Choroid plexus epithelial cell (primary cell): ENCODE results near the gene FOSL1.

Experiments used
- DNase-seq: peaks from one replicate; pipeline ENCODE4 v3.0.0-alpha.2; 2010; ENCODE audit warnings: low read depth
- H3K4me3 ChIP-seq: 2 replicates; pipeline ENCODE4 v1.5.1; 2011; ENCODE audit warnings: low read depth, mild to moderate bottlenecking, control low read depth, low read length, moderate library complexity
- CTCF ChIP-seq: conservative IDR thresholded peaks from 2 replicates; pipeline ENCODE4 v1.5.1; 2011; ENCODE audit warnings: low read depth, mild to moderate bottlenecking, control low read depth, inconsistent platforms, low read length, moderate library complexity

FOSL1 gene

GRCh38 chr11:65860278-65861164 lies 39.7 kb downstream of the FOSL1 start, which contains the start of gene MUS81:
Gene MUS81 (plus strand): TSS chr11:65860433. CDS start chr11:65860754, 321 bp downstream.
- peak; percentile 99 for DNase-seq
- peak; percentile 85 for TF ChIP-seq CTCF
- peak within 1 kb of the TSS; percentile 95 for H3K4me3 ChIP-seq

- no peak for TF ChIP-seq CTCF
- peak overlapping the region; percentile 95 for H3K4me3 ChIP-seq
- DNase-seq, result no peak
These were observed 40.3 kb downstream of the FOSL1 start for GRCh38 chr11:65859812-65860277.

DNA sequence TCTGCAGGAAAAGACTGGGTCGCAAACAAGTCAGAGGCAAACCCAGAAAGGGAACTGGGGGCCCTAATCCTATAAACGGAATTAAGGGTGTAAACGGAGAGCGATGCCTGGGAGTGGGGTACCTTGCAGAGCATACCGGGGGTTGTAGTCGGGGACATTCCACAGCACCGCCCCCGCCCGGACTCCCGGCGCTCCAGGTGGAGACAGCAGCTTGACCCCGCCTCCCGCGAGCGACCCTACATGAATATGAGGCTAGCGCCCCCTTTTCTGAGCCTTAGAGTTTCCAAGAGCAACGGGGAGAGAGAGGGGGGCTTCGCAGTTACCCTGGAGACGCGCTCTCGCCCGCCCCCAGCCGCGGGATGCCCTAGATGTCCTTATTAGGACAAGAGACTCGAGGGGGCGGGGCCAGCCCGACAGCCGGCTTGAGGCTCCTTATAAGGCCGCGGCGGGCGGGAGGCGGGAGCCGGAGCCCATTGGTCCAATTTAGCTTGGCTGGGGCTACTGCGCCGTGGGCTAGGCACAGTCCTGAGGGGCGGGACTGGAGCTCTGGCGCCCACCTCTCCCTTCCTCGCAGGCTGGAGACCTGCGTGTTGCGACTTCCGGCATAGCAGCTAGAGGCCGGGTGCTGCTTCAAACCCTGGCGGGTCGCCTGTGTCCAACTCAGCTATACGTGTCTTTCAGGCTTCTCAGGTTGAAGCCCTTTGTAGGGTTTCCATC lies 40.9 kb downstream of the FOSL1 start:
- H3K4me3 ChIP-seq, result peak overlapping the region; percentile 95
- DNase-seq, result peak; percentile 99

GRCh38 chr11:65858681-65859087 lies 41.5 kb downstream of the FOSL1 start:
- no peak for TF ChIP-seq CTCF
- peak overlapping the region; percentile 64 for H3K4me3 ChIP-seq
- no peak for DNase-seq

More for the DNA sequence above, 40.9 kb downstream of the FOSL1 start:
- no peak for TF ChIP-seq CTCF

GRCh38 chr11:65857853-65858680 lies 42.1 kb downstream of the FOSL1 start, which contains the start of gene CFL1:
Gene CFL1 (minus strand): TSS chr11:65858180. CDS start chr11:65858099, 81 bp downstream.
- DNase-seq, result peak; percentile 99
- peak within 1 kb of the TSS; percentile 92 for H3K4me3 ChIP-seq
- no peak for TF ChIP-seq CTCF

- no peak for DNase-seq
- TF ChIP-seq CTCF, result no peak
- peak overlapping the region; percentile 92 for H3K4me3 ChIP-seq
These were observed 42.7 kb downstream of the FOSL1 start for GRCh38 chr11:65857500-65857852.
